Measurements from ENCODE around the gene CAPN13.

Gene CAPN13

GRCh38 chr2:30730736-30731647, 76.3 kb downstream of the CAPN13 start:
- no peak for DNase-seq (ENCODE audit: low read depth)

GRCh38 chr2:30729031-30729430, 78.2 kb downstream of the CAPN13 start:
- DNase-seq (ENCODE audit: low read depth): no peak

- DNase-seq (ENCODE audit: low read depth): no peak
Observed at GRCh38 chr2:30722936-30723725, 84.1 kb downstream of the CAPN13 start.

GRCh38 chr2:30721668-30722647, 85.3 kb downstream of the CAPN13 start:
- DNase-seq (ENCODE audit: low read depth): no peak

GRCh38 chr2:30721241-30721640, 86.0 kb downstream of the CAPN13 start:
- no peak for DNase-seq (ENCODE audit: low read depth)

- no peak for DNase-seq (ENCODE audit: low read depth)
Observed at GRCh38 chr2:30717081-30717650, 90.1 kb downstream of the CAPN13 start.

GRCh38 chr2:30716123-30716900, 90.9 kb downstream of the CAPN13 start:
- no peak for DNase-seq (ENCODE audit: low read depth)

- DNase-seq (ENCODE audit: low read depth): no peak
Observed at GRCh38 chr2:30714811-30715709, 92.2 kb downstream of the CAPN13 start.

- no peak for DNase-seq (ENCODE audit: low read depth)
Observed at GRCh38 chr2:30713698-30714097, 93.5 kb downstream of the CAPN13 start.

GRCh38 chr2:30711646-30712085, 95.6 kb downstream of the CAPN13 start:
- peak; percentile 86 for DNase-seq (ENCODE audit: low read depth)

GRCh38 chr2:30710461-30710860, 96.8 kb downstream of the CAPN13 start:
- no peak for DNase-seq (ENCODE audit: low read depth)

GRCh38 chr2:30710016-30710415, 97.2 kb downstream of the CAPN13 start:
- DNase-seq (ENCODE audit: low read depth): no peak

GRCh38 chr2:30709516-30709915, 97.7 kb downstream of the CAPN13 start:
- no peak for DNase-seq (ENCODE audit: low read depth)

- DNase-seq (ENCODE audit: low read depth): peak; percentile 36
Observed at GRCh38 chr2:30708491-30709290, 98.6 kb downstream of the CAPN13 start.

GRCh38 chr2:30707304-30707903, 99.8 kb downstream of the CAPN13 start:
- no peak for DNase-seq (ENCODE audit: low read depth)

GRCh38 chr2:30706534-30707303, 100.5 kb downstream of the CAPN13 start:
- peak; percentile 49 for DNase-seq (ENCODE audit: low read depth)

GRCh38 chr2:30705711-30706533, 101.3 kb downstream of the CAPN13 start:
- DNase-seq (ENCODE audit: low read depth): no peak

Measured in iris pigment epithelial cell (primary cell).